ENCODE measurements around the gene DSG1.
"Not testable (repeated sequence)": the region's sequence is repeated elsewhere in the genome, so short reads cannot be mapped to it uniquely, and the experiment has no call there.

DSG1 gene

GRCh38 chr18:31343454-31343853 lies 25.5 kb downstream of the DSG1 start:
- no peak for DNase-seq (ENCODE audit: low read depth in 2 of 2)

- DNase-seq (ENCODE audit: low read depth in 2 of 2): not testable (repeated sequence)
Observed at GRCh38 chr18:31353336-31353735, 35.4 kb downstream of the DSG1 start.

GRCh38 chr18:31354990-31355389 lies 37.0 kb downstream of the DSG1 start:
- no peak for DNase-seq (ENCODE audit: low read depth in 2 of 2)

- DNase-seq (ENCODE audit: low read depth in 2 of 2): no peak
Observed at GRCh38 chr18:31356025-31356424, 38.1 kb downstream of the DSG1 start.

GRCh38 chr18:31364190-31364589 lies 46.2 kb downstream of the DSG1 start:
- no peak for DNase-seq (ENCODE audit: low read depth in 2 of 2)

- DNase-seq (ENCODE audit: low read depth in 2 of 2): no peak
Observed at GRCh38 chr18:31369478-31369877, 51.5 kb downstream of the DSG1 start.

- DNase-seq (ENCODE audit: low read depth in 2 of 2): no peak
Observed at GRCh38 chr18:31371989-31372388, 54.0 kb downstream of the DSG1 start.

GRCh38 chr18:31373641-31374040 lies 55.7 kb downstream of the DSG1 start:
- DNase-seq (ENCODE audit: low read depth in 2 of 2): no peak

GRCh38 chr18:31376477-31376876 lies 58.5 kb downstream of the DSG1 start, which contains the start of gene DSG4:
DSG4 (plus strand) TSS chr18:31376777; CDS start chr18:31376912, 135 bp downstream.
- no peak for DNase-seq (ENCODE audit: low read depth in 2 of 2)

GRCh38 chr18:31380912-31381311 lies 63.0 kb downstream of the DSG1 start:
- DNase-seq (ENCODE audit: low read depth in 2 of 2): no peak

- DNase-seq (ENCODE audit: low read depth in 2 of 2): no peak
Observed at GRCh38 chr18:31382107-31382506, 64.1 kb downstream of the DSG1 start.

GRCh38 chr18:31386741-31387140 lies 68.8 kb downstream of the DSG1 start:
- DNase-seq (ENCODE audit: low read depth in 2 of 2): no peak

- DNase-seq (ENCODE audit: low read depth in 2 of 2): no peak
Observed at GRCh38 chr18:31393286-31393685, 75.3 kb downstream of the DSG1 start.

- DNase-seq (ENCODE audit: low read depth in 2 of 2): no peak
Observed at GRCh38 chr18:31396796-31397612, 79.0 kb downstream of the DSG1 start.

GRCh38 chr18:31398191-31398590 lies 80.2 kb downstream of the DSG1 start:
- DNase-seq (ENCODE audit: low read depth in 2 of 2): no peak

GRCh38 chr18:31399306-31400032 lies 81.5 kb downstream of the DSG1 start:
- DNase-seq (ENCODE audit: low read depth in 2 of 2): no peak

GRCh38 chr18:31401156-31402025 lies 83.4 kb downstream of the DSG1 start:
- no peak for DNase-seq (ENCODE audit: low read depth in 2 of 2)

- no peak for DNase-seq (ENCODE audit: low read depth in 2 of 2)
Observed at GRCh38 chr18:31402026-31402373, 84.0 kb downstream of the DSG1 start.

- no peak for DNase-seq (ENCODE audit: low read depth in 2 of 2)
Observed at GRCh38 chr18:31403409-31403808, 85.4 kb downstream of the DSG1 start.

Data from stimulated activated CD8-positive, alpha-beta memory T cell treated with anti-CD3 and anti-CD28 coated beads, Interleukin-2, amount 100 ng/mL, for 48 hours (primary cell).